HG03064 (cell line): ENCODE measurements around the gene SPATA32.
"Not testable (repeated sequence)": the region's sequence is repeated elsewhere in the genome, so short reads cannot be mapped to it uniquely, and the experiment has no call there.

Experiments used
- ATAC-seq: cut with Tn5 transposase; IDR thresholded peaks from one replicate; pipeline ENCODE4 v1.9.1; 2021; ENCODE audit warnings: low read depth; ENCODE audit not compliant: unreplicated experiment

Gene SPATA32

DNA sequence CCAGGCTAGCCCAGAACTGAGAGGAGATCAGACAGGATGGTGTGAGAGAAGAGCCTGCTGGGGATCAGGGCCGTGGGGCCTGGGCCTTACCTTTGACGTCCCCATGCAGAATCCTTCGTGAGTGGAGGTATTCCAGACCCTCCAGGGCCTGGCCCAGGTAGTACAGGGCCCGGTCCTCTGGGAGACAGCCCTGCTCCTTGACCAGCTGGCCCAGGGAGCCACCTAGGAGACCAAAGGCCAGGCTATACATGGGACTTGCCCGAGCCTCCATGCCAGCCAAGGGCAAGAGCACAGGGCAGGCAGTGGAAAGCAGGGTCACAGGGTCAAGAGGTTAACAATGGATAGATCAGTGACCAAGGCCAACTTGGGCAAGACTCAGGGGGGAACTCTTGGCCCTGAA lies 12.1 kb upstream of the SPATA32 start:
- no peak for ATAC-seq

- ATAC-seq: no peak
Observed at GRCh38 chr17:45273551-45273957, 11.7 kb upstream of the SPATA32 start.

DNA sequence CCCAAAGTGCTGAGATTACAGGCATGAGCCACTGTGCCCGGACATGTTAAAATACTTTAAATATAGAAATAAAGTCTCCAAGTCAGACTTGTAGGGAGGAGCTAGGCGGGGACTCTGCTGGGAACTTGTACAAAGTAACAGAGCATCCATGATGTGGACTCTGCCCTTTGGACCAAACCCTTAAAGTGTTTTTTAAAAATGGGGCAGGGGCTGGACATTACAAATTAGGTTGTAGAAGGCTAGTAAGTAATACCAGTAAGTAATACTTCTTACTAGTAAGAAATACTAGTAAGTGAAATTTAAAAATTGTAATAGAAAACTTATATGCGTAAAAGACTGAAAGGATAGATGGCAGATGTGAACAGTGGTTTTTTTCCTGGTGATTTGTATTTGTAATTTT lies 9.7 kb upstream of the SPATA32 start:
- no peak for ATAC-seq

DNA sequence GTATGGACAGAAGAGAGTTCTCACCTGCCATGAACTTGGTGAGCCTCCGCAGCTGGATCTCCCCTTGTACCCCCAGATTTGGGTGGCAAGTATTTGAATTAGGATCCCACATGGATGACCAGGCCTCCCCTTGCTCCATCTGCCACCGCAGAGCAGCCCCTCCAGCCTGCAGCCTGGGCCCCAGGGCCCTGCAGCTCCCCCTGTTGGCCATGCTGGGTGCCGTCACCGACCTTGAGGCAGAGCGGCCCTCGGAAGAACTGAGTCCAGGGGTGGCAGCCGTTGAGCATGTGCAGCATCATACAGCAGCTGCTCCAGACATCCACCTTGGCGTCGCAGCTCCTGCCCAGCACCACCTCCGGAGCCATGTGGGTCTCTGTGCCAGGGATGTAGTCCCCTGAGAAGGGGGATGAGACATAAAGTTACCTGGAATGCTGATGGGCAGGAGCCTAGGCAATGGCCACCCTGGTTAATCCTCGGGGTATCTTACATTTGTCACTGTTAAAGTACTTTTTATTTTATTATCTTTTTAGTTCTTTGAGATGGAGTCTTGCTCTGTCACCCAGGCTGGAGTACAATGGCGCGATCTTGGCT lies 9.0 kb upstream of the SPATA32 start:
- no peak for ATAC-seq

- no peak for ATAC-seq
Observed at GRCh38 chr17:45269912-45270311, 8.0 kb upstream of the SPATA32 start.

GRCh38 chr17:45267436-45268055 lies 5.7 kb upstream of the SPATA32 start:
- ATAC-seq: no peak

DNA sequence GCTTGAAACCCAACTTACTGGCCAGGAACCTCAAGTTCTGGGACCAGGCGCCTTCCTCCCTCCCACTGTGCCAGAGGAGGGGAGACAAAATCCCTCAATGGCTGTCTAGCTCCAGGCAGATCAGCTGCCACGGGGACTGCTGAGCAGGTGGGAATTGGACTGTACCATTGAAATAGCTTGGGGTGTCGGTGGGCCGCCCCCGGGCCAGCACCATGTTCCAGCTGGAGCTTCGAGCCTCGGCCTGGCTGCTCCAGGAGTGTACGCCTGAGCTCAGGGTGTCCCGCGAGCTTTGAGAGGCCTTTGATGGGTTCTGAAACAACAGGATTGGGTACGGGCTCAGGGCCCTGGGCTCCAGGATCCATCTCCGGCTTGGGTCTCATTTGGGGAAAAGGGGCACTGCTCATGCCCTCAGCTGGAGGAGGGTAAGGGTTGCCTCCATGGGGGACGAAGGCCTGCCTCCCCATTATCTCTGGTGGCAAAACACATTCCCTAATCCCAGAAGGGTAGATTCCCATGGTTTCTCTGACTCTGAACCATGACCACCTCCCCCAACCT lies 4.6 kb upstream of the SPATA32 start:
- no peak for ATAC-seq

DNA sequence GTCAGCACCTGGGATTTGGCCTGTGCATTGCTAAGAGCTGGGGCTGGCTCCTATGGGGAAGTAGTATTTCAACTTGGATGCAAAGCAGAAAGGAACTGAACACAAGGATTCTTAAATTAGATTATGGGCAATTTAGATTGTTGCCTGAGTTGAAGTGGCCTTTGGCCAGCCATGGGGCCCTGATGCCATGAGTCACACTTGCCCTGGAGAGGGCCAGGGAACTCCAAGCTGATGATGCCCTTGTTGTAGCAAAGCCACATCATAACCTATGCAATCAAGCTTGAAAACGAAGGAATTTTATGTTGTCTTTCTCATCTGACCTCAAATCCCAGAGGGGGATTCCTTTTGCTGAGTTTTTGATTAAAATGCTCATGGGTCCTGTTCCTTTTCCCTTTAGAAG lies 3.9 kb upstream of the SPATA32 start:
- ATAC-seq: no peak

GRCh38 chr17:45264988-45265387 lies 3.1 kb upstream of the SPATA32 start:
- no peak for ATAC-seq

- ATAC-seq: no peak
Observed at GRCh38 chr17:45264430-45264829, 2.5 kb upstream of the SPATA32 start.

- ATAC-seq: no peak
Observed at GRCh38 chr17:45263477-45263860, 1.6 kb upstream of the SPATA32 start.

DNA sequence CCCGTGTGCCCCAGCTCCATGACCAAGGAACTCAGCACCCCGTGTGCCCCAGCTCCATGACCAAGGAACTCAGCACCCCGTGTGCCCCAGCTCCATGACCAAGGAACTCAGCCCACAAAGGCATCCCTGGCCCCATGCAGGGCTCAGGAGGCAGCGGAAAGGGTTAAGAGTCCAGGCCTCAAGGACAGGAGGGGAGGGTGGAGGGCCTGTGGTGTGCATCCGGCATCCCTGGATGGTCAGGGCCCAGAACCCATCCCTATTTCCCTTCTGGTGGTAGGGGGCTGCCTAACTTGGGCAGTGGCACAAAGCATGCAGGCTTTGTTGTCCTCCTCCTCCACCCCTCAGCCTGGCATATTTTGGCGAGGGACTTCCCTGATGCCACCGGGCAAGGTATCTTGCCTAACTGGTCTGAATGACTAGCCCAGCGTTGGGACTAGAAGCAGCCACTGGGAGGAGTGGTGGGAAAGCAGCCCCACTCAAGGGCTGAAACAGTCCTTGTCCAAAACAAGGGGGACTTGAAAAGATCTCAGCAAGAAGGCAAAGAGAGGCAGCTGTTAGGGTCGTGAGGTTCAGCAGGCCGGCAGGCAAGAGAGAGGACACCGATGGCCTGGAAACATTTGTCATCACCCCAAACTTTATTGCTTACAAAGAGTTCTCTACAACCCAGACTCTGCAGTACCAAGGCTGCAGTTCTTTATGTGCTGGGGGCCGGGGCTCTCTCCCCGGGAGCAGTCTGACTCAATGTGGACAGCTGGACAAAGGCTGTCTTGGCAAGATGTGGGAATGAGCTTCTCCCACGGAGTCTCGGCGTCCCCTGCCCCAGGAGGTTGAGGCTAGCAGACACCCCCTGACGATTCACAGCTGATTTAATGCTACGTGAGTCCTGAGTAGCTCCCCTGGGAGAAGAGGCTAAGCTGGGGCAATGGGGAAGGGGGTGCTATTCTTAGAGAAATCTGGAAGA lies 902 bp upstream of the SPATA32 start:
- no peak for ATAC-seq

- ATAC-seq: no peak
Observed at GRCh38 chr17:45260204-45260783, 1.6 kb downstream of the SPATA32 start.

GRCh38 chr17:45258981-45259380 lies 2.9 kb downstream of the SPATA32 start:
- no peak for ATAC-seq

- no peak for ATAC-seq
Observed at GRCh38 chr17:45257115-45257514, 4.8 kb downstream of the SPATA32 start.

DNA sequence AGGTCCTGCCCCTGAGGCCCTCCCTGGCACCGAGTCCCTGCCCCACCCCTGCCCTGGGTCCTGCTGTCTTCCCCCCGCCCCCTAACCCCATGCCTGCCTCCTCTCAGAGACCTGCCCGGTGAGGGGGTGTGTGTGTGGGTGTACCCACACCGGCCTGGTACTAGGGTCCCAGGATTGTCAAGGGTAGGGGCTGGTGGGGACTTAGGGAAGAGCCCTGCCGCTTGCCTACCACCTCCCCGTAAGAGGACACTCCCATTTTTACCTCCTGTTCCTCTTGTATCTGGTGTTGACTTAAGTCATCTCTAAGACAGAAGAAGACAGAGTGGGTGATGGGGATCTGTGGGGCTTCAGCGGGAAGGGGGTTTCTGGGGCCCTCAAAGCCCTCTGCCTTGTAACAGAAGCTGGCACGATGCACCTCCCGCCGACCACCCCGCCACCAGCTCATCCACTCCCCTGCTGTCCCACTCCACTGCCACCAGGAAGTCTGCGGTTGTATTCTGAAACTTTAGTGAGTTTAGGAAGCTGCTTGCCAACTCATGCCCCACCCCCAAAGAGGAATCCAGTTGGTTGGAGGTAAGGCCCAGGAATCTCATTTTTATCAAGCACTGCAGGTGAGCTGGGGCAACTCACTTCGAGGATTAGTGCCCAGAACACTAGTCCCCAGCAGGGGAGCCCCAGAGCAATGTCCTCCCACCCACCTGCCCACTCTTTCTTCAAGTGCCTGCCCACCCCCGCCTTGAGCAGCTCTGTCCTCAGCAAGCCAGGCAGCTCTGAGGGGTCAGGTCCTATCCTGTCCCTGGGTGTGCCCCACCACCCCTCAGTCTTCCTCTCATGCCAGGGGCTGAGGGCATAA lies 5.6 kb downstream of the SPATA32 start:
- no peak for ATAC-seq

GRCh38 chr17:45255358-45255757 lies 6.5 kb downstream of the SPATA32 start:
- ATAC-seq: no peak

DNA sequence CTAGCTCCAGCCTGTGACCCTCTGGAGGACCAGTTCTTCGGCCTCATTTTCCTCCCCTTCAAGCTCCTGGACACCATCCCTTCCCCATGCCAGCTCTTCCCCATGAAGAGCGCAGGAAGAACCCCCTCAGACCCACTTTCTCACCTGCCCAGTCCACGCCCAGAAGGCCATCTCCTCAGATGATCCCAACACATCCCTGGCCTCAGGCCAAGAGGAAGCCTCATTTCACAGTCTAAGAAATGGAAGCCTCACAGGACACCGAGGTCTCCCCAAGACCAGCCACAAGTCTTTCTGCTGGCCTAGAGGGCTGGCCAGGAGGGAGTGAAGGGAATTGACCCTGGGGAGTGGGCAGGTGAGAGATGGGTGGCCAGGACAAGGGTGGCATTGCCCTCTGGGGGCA lies 8.0 kb downstream of the SPATA32 start:
- ATAC-seq: no peak

DNA sequence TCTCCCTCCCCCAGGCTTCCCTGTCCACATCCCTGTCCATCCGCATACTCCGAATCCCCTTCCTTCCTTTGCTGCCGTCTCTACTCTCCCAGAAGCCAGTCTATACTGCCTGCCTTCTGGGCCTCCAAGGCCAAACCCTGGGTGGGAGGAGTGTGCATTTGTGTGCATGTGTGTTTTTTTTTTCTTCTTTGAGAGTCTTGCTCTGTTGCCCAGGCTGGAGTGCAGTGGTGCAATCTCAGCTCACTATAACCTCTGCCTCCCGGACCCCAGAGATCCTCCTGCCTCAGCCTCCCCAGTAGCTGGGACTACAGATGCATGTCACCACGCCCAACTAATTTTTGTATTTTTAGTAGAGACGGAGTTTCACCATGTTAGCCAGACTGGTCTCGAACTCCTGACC lies 8.7 kb downstream of the SPATA32 start:
- ATAC-seq: not testable (repeated sequence)

- ATAC-seq: no peak
Observed at GRCh38 chr17:45251931-45252330, 10.0 kb downstream of the SPATA32 start.
